Measurements from ENCODE around the gene ATG7.
"Not testable (repeated sequence)": the region's sequence is repeated elsewhere in the genome, so short reads cannot be mapped to it uniquely, and the experiment has no call there.

Gene ATG7

GRCh38 chr3:11348877-11349276 lies 76.7 kb downstream of the ATG7 start:
- DNase-seq (ENCODE audit: low read depth in 3 of 3), result not testable (repeated sequence)

- no peak for DNase-seq (ENCODE audit: low read depth in 3 of 3)
These were observed 77.2 kb downstream of the ATG7 start for GRCh38 chr3:11349446-11349845.

- DNase-seq (ENCODE audit: low read depth in 3 of 3), result no peak
These were observed 78.2 kb downstream of the ATG7 start for GRCh38 chr3:11350374-11350773.

GRCh38 chr3:11351451-11351850 lies 79.3 kb downstream of the ATG7 start:
- DNase-seq (ENCODE audit: low read depth in 3 of 3), result no peak

GRCh38 chr3:11356269-11356668 lies 84.1 kb downstream of the ATG7 start:
- no peak for DNase-seq (ENCODE audit: low read depth in 3 of 3)

- DNase-seq (ENCODE audit: low read depth in 3 of 3), result no peak
These were observed 90.4 kb downstream of the ATG7 start for GRCh38 chr3:11362600-11362999.

- no peak for DNase-seq (ENCODE audit: low read depth in 3 of 3)
These were observed 91.5 kb downstream of the ATG7 start for GRCh38 chr3:11363715-11364114.

GRCh38 chr3:11364181-11364580 lies 92.0 kb downstream of the ATG7 start:
- DNase-seq (ENCODE audit: low read depth in 3 of 3), result no peak

GRCh38 chr3:11367143-11367693 lies 95.0 kb downstream of the ATG7 start:
- DNase-seq (ENCODE audit: low read depth in 3 of 3), result no peak

GRCh38 chr3:11370191-11370590 lies 98.0 kb downstream of the ATG7 start:
- no peak for DNase-seq (ENCODE audit: low read depth in 3 of 3)

- no peak for DNase-seq (ENCODE audit: low read depth in 3 of 3)
These were observed 98.8 kb downstream of the ATG7 start for GRCh38 chr3:11370966-11371365.

- no peak for DNase-seq (ENCODE audit: low read depth in 3 of 3)
These were observed 99.5 kb downstream of the ATG7 start for GRCh38 chr3:11371747-11372146.

GRCh38 chr3:11373235-11373634 lies 101.0 kb downstream of the ATG7 start:
- no peak for DNase-seq (ENCODE audit: low read depth in 3 of 3)

- no peak for DNase-seq (ENCODE audit: low read depth in 3 of 3)
These were observed 101.5 kb downstream of the ATG7 start for GRCh38 chr3:11373654-11374053.

GRCh38 chr3:11375333-11376088 lies 103.3 kb downstream of the ATG7 start:
- no peak for DNase-seq (ENCODE audit: low read depth in 3 of 3)

GRCh38 chr3:11377719-11378118 lies 105.5 kb downstream of the ATG7 start:
- no peak for DNase-seq (ENCODE audit: low read depth in 3 of 3)

- peak in 1 of 3 experiments; percentile 1 for DNase-seq (ENCODE audit: low read depth in 3 of 3)
These were observed 107.1 kb downstream of the ATG7 start for GRCh38 chr3:11379238-11379823.

- no peak for DNase-seq (ENCODE audit: low read depth in 3 of 3)
These were observed 107.9 kb downstream of the ATG7 start for GRCh38 chr3:11379824-11380701.

- DNase-seq (ENCODE audit: low read depth in 3 of 3), result no peak
These were observed 108.9 kb downstream of the ATG7 start for GRCh38 chr3:11381141-11381540.

- DNase-seq (ENCODE audit: low read depth in 3 of 3), result no peak
These were observed 109.4 kb downstream of the ATG7 start for GRCh38 chr3:11381563-11381962.

GRCh38 chr3:11382146-11382745 lies 110.0 kb downstream of the ATG7 start:
- DNase-seq (ENCODE audit: low read depth in 3 of 3), result no peak

GRCh38 chr3:11384074-11384473 lies 111.9 kb downstream of the ATG7 start:
- DNase-seq (ENCODE audit: low read depth in 3 of 3), result no peak
